Neutrophil (primary cell): Measurements from ENCODE around the gene C3orf52.

ENCODE experiments used
- H3K27ac ChIP-seq: fragments of 200-600 bp; sonication (generic); 2 replicates; pipeline ENCODE4 v1.5.1; 2016; ENCODE audit warnings: mild to moderate bottlenecking, moderate library complexity
- H3K27me3 ChIP-seq: fragments of 200-600 bp; sonication (generic); 2 replicates; pipeline ENCODE4 v1.6.0; 2016; ENCODE audit warnings: mild to moderate bottlenecking
- H3K36me3 ChIP-seq: fragments of 200-600 bp; sonication (generic); 2 replicates; pipeline ENCODE4 v1.5.1; 2017
- H3K4me1 ChIP-seq, 2 experiments: fragments of 200-600 bp in 1 of 2; sonication (generic) in 1 of 2; 1 replicate in 1 of 2; 2 replicates in 1 of 2; pipeline versions ENCODE4 v1.5.1 to v1.6.1; 2013 to 2016; ENCODE audit warnings: low read depth in 1 of 2, low read length in 1 of 2, mild to moderate bottlenecking in 1 of 2, moderate library complexity in 1 of 2; ENCODE audit not compliant: control insufficient read depth in 1 of 2, insufficient read depth in 1 of 2
- H3K4me3 ChIP-seq, 2 experiments: fragments of 200-600 bp in 1 of 2; sonication (generic) in 1 of 2; 1 replicate in 1 of 2; 2 replicates in 1 of 2; pipeline ENCODE4 v1.5.1; 2013 to 2016; ENCODE audit warnings: low read depth in 1 of 2, low read length in 1 of 2, mild to moderate bottlenecking in 1 of 2, moderate library complexity in 1 of 2
- H3K9me3 ChIP-seq: fragments of 200-600 bp; sonication (generic); 2 replicates; pipeline ENCODE4 v1.5.1; 2016
- TF ChIP-seq, protein P1 (sequence below): fragments of 200-600 bp; sonication (generic); IDR thresholded peaks from 2 replicates; pipeline ENCODE4 v1.5.1; 2016; ENCODE audit warnings: antibody characterized with exemption

The C3orf52 gene

DNA sequence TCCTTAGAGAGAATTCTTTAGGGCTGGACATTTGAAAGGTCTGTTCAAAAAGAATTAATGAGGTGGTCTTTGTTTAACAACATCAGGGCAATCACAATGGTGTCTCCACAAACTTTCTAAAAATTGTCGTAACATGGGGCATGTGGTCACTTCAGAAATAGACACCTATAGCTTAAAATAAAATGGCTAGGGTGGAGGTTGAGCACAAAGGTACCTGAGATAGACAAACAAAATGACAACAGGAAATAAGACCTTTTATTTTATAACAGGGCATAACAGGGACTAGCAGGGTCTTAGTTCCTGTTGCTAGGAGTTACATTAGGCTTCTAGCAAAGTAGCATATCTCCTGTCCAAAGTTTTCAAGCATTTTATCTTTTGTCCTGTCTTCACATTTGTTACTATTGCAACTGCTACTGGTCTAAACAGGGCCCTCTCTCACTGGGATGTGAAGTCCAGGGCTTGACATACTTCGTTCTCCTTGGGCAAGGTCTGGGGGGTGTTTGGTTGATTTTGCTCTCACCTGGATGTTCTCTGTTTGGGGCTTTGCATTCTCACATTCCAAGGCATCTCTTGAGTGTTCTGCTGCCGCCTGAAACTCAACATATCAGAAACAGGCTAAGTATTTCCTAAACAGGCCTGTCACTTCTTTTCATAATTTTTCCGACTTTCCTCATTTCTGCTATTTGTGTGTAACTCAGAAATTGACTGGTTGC, 43.9 kb downstream of the C3orf52 start:
- Histone ChIP-seq H3K4me1 (peaks cover 23 to 57% of the 10 kb centered on the region in 2 experiments), H3K4me3 (no peak overlapping the region), H3K36me3 (peaks cover 7% of the 10 kb centered on the region), H3K27me3 (no peaks in the 10 kb centered on the region), H3K9me3 (no peaks in the 10 kb centered on the region), H3K27ac (peak overlapping the region; percentile 41)
- TF ChIP-seq, protein P1, sequence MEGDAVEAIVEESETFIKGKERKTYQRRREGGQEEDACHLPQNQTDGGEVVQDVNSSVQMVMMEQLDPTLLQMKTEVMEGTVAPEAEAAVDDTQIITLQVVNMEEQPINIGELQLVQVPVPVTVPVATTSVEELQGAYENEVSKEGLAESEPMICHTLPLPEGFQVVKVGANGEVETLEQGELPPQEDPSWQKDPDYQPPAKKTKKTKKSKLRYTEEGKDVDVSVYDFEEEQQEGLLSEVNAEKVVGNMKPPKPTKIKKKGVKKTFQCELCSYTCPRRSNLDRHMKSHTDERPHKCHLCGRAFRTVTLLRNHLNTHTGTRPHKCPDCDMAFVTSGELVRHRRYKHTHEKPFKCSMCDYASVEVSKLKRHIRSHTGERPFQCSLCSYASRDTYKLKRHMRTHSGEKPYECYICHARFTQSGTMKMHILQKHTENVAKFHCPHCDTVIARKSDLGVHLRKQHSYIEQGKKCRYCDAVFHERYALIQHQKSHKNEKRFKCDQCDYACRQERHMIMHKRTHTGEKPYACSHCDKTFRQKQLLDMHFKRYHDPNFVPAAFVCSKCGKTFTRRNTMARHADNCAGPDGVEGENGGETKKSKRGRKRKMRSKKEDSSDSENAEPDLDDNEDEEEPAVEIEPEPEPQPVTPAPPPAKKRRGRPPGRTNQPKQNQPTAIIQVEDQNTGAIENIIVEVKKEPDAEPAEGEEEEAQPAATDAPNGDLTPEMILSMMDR, result no peak

- H3K4me1 ChIP-seq, result peaks cover 23 to 57% of the 10 kb centered on the region in 2 experiments
- TF ChIP-seq, protein P1, result no peak
- no peaks in the 10 kb centered on the region for H3K9me3 ChIP-seq
Observed at GRCh38 chr3:112130638-112130993, 44.4 kb downstream of the C3orf52 start.

GRCh38 chr3:112131111-112131510, 44.9 kb downstream of the C3orf52 start:
- Histone ChIP-seq H3K36me3 (no peaks in the 10 kb centered on the region), H3K9me3 (no peaks in the 10 kb centered on the region), H3K27me3 (no peaks in the 10 kb centered on the region), H3K27ac (no peak overlapping the region), H3K4me3 (no peak overlapping the region), H3K4me1 (peaks cover 23 to 57% of the 10 kb centered on the region in 2 experiments)
- TF ChIP-seq, protein P1, result no peak

More at GRCh38 chr3:112130638-112130993, 44.4 kb downstream of the C3orf52 start:
- H3K36me3 ChIP-seq, result peaks cover 3% of the 10 kb centered on the region
- H3K27ac ChIP-seq, result peak overlapping the region; percentile 41
- no peak overlapping the region for H3K4me3 ChIP-seq
- no peaks in the 10 kb centered on the region for H3K27me3 ChIP-seq

DNA sequence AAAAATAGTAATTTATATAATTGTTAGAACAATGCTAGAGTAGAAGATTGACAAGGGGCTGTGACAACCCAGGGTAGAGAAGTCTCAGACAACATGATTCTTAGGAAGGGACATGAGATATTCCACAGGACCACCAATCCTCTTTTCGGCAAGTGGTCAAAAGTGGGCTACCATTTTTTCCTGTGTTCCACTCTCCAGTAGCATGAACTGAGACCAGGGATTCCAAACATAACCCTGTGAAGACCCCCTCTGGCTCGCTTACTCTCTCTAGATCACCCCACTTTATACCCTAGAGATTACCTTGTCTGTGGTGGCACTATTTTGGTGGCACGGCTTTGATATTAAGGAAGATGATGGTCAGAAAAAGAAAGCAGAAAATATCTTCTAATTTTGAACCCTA, 45.9 kb downstream of the C3orf52 start:
- TF ChIP-seq, protein P1, result no peak
- Histone ChIP-seq H3K36me3 (no peaks in the 10 kb centered on the region), H3K27ac (peak overlapping the region; percentile 73), H3K4me1 (peaks cover 23 to 57% of the 10 kb centered on the region in 2 experiments), H3K27me3 (no peaks in the 10 kb centered on the region), H3K4me3 (no peak overlapping the region), H3K9me3 (no peaks in the 10 kb centered on the region)

DNA sequence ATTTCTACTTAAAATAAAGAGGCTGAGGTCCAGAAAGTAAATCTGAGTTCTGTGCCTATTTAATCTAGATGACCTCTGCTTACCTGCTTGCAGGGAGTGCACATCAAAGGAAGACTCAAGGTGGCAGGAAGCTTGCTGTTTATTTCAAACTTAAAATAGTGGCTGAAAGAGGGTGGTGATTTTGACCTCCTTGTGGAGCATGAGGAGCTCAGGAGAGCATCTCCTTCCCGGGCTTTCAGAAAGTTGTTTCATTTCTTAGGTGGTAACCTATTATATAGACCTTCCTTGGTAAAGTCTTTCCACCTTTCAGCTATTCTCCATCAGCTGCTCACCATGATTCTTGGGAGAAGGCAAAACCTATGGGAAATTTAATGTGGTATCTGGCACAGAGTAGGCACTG, 46.4 kb downstream of the C3orf52 start:
- H3K4me3 ChIP-seq, result no peak overlapping the region
- no peaks in the 10 kb centered on the region for H3K9me3 ChIP-seq
- H3K27me3 ChIP-seq, result no peaks in the 10 kb centered on the region
- TF ChIP-seq, protein P1, result no peak
- H3K4me1 ChIP-seq, result peaks cover 23 to 55% of the 10 kb centered on the region in 2 experiments
- peak overlapping the region; percentile 73 for H3K27ac ChIP-seq
- H3K36me3 ChIP-seq, result no peaks in the 10 kb centered on the region
